Immature natural killer cell (primary cell): Measurements from ENCODE around the gene POLR3B. TPM values are rescaled to one million over a fixed set of nuclear protein-coding genes. Genes with fewer than 3 reads are reported as not detected.
"Not testable (repeated sequence)": the region's sequence is repeated elsewhere in the genome, so short reads cannot be mapped to it uniquely, and the experiment has no call there.

ENCODE experiments used
- DNase-seq, 3 donors: peaks; one replicate each; pipeline ENCODE4 v3.0.0; 2022; ENCODE audit warnings: mixed read lengths in 1 of 3
- H3K27ac Mint-ChIP-seq, 6 donors: one replicate each; pipeline ENCODE4 v1.8.0; 2020; ENCODE audit warnings: mixed read lengths in 6 of 6, mild to moderate bottlenecking in 5 of 6, inconsistent platforms in 4 of 6, moderate library complexity in 3 of 6
- H3K27me3 Mint-ChIP-seq, 3 donors: one replicate each; pipeline ENCODE4 v1.8.0; 2020 to 2021; ENCODE audit warnings: low read depth in 3 of 3, mild to moderate bottlenecking in 3 of 3, mixed read lengths in 3 of 3, moderate library complexity in 3 of 3, inconsistent platforms in 1 of 3
- H3K36me3 Mint-ChIP-seq, 3 donors: one replicate each; pipeline ENCODE4 v1.8.0; 2020; ENCODE audit warnings: mixed read lengths in 3 of 3, inconsistent platforms in 2 of 3, mild to moderate bottlenecking in 2 of 3
- H3K4me1 Mint-ChIP-seq, 2 donors: one replicate each; pipeline ENCODE4 v1.8.0; 2020; ENCODE audit warnings: inconsistent platforms in 2 of 2, mild to moderate bottlenecking in 2 of 2, mixed read lengths in 2 of 2, moderate library complexity in 1 of 2
- H3K4me3 Mint-ChIP-seq, 5 donors: one replicate each; pipeline ENCODE4 v1.8.0; 2020; ENCODE audit warnings: mild to moderate bottlenecking in 5 of 5, mixed read lengths in 5 of 5, inconsistent platforms in 3 of 5, moderate library complexity in 3 of 5
- H3K9me3 Mint-ChIP-seq, 6 donors: one replicate each; pipeline ENCODE4 v1.8.0; 2020; ENCODE audit warnings: mild to moderate bottlenecking in 6 of 6, mixed read lengths in 6 of 6, inconsistent platforms in 4 of 6, moderate library complexity in 3 of 6
- polyA plus RNA-seq, 3 donors: library from polyadenylated mRNA; unstranded; fragments of 300-500 nt; fragmentation: Illumina TruSeq; gene quantifications; one replicate each; pipeline ENCODE4 v1.2.3, GENCODE V29; 2021

POLR3B gene
- polyA plus RNA-seq, 3 donors from 2014 or later, result 4.0 to 6.4 TPM; not detected in 1

DNA sequence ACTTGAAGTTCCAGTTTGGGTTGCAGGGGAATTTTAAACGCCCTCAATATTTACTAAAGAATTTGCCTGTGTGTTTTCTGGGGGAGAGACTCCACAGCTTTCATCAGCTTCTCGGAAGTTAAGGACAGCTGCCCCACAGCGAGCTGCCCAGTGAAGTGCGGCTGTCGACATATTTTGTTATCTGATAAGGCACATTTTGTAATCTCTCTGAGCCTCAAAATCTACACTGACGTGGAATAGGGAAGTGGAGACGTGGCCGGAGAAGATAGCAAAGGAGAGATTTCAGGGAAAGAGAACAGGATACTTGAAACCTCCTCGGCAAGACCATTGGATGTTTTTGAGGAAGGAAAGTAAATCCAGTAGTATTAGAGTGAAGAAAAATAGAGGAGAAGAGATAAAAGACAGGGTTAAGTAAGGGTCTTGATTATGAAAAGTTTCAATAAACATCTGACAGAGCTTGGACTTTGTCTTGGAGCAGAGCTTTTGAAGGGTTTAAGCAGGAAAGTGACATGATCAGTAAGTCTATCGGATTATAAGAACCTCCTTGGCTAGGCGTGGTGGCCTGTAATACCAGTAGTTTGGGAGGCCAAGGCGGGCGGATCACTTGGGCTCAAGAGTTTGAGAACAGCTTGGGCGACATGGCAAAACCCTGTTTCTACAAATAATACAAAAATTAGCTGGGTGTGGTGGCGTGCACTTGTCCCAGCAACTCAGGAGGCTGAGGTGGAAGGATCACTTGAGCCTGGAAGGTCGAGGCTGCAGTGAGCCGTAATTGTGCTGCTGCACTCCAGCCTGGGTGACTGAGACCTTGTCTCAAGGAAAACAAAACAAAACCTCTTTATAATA, 1.1 kb downstream of the POLR3B start:
- Mint-ChIP-seq H3K4me1 (peaks cover 17 to 19% of the 10 kb centered on the region in 2 donors), H3K9me3 (no peaks in the 10 kb centered on the region), H3K27ac (peak overlapping the region; percentile 75 to 91 (median 88)), H3K36me3 (no peaks in the 10 kb centered on the region), H3K4me3 (peak overlapping the region; percentile 91 to 95 (median 94)), H3K27me3 (peaks cover 12 to 13% (median 12%) of the 10 kb centered on the region in 3 donors)
- DNase-seq, result no peak

DNA sequence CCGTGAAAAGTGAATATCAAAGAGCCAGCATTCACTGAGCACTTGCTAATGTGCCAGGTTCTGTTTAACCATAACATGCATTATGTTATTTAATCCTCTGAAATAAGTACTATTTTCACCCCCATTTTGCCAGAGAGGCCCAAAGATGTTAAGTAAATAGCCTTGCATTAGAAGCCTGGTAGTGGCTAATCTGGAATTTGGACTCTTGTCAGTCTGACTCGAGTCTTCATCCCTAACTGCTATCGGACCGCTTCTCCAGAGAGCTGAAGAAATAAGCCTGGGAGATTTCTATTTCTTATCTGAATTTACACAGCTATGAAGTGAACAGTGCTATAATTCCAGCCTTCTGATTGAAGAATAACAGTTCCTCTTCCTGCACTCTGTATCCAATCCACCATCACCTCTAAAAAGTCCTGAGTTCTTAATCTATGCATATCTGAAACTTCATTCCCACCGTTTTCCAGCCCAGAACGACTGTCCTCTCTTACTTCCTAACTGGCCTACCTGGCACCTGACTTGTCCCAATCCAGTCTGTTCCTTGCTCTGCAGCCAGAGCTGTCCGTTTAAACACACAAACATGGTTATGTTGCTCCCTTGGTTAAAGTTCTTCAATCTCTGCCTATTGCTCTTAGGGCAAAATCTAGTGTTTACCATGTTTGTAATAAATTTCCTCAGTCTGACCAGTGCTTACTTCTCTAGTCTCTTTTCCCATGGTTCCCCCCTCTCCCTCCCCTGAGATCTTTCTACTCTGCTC, 2.3 kb downstream of the POLR3B start:
- Mint-ChIP-seq H3K9me3 (no peaks in the 10 kb centered on the region), H3K36me3 (no peaks in the 10 kb centered on the region), H3K27me3 (peaks cover 12 to 13% (median 12%) of the 10 kb centered on the region in 3 donors), H3K4me3 (no peak overlapping the region), H3K4me1 (peaks cover 17 to 19% of the 10 kb centered on the region in 2 donors), H3K27ac (no peak overlapping the region)
- no peak for DNase-seq

DNA sequence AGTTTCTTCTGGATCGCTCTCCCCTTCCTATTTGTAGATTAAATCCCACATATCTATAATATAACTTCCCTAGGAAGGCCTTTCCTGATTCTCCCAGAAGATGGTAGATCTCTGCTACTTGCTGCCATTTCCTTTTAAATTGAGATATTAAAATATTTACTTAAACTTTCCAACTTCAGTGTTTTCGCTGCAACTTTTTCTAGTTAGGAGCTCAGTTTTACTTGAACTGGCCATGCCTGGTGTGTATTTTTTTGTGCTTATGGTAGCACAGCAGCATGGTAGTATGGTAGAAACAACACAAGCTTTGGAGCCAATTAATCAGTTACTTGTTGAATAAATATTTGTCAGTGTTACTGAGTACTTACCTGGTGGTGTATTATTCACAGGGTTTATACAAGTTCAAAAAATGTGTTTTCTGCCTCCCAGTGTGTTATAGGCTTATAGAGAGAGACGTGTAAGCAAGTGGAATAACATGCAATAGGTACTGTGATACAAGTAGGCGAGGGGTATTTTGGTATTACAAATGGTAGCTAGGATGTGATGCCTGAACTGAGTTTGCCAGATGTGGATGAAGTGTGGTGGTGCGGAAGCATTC, 2.9 kb downstream of the POLR3B start:
- H3K4me1 Mint-ChIP-seq, result peaks cover 17 to 19% of the 10 kb centered on the region in 2 donors
- no peak for DNase-seq
- H3K4me3 Mint-ChIP-seq, result no peak overlapping the region
- H3K27me3 Mint-ChIP-seq, result peaks cover 12 to 13% (median 12%) of the 10 kb centered on the region in 3 donors
- no peak overlapping the region for H3K27ac Mint-ChIP-seq
- no peaks in the 10 kb centered on the region for H3K9me3 Mint-ChIP-seq
- H3K36me3 Mint-ChIP-seq, result no peaks in the 10 kb centered on the region

DNA sequence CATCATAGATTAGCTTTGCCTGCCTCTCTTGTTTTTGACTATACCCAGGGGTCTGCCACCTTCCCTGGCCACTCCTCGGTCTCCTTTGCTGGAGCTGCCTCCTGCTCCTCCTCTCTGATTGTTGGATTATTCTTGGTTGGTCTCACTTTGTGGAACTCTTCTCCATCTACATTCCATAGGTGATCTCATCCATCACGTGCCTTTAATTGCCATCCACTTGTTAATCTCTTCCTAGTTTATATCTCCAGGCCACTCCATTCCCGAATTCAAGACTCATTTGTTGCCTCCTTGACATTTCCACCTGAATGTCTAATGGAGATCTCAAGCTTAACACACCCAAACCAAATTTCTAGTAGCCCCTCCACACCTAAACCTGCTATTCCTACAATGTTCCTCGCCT, 5.4 kb downstream of the POLR3B start:
- H3K4me1 Mint-ChIP-seq, result peaks cover 9% of the 10 kb centered on the region in 2 donors
- no peak overlapping the region for H3K27ac Mint-ChIP-seq
- H3K9me3 Mint-ChIP-seq, result no peaks in the 10 kb centered on the region
- no peak overlapping the region for H3K4me3 Mint-ChIP-seq
- no peak for DNase-seq
- H3K36me3 Mint-ChIP-seq, result peaks cover 0 to 7% (median 4%) of the 10 kb centered on the region in 3 donors
- peaks cover 6% of the 10 kb centered on the region in 3 donors for H3K27me3 Mint-ChIP-seq

DNA sequence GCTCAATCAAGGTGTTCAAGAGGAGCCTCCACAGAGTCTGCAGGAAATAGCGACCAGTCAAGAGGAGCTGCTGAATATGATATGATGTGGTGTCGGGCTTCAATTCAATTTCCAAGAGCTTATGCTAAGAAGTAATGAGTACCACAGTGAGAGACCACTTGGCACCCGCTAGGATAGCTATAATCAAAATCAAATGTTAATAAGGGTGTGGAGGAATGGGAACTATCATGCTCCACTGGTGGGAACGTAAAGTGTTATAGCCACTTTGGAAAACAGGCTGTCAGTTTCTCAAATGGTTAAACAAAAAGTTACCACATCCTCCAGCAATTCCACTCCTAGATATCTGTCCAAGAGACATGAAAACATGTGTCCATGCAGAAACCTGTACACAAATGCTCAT, 6.7 kb downstream of the POLR3B start:
- Mint-ChIP-seq H3K4me3 (no peak overlapping the region), H3K27me3 (no peaks in the 10 kb centered on the region), H3K4me1 (no peaks in the 10 kb centered on the region), H3K9me3 (no peaks in the 10 kb centered on the region), H3K36me3 (peaks cover 3 to 13% (median 4%) of the 10 kb centered on the region in 3 donors), H3K27ac (no peak overlapping the region)
- DNase-seq, result no peak

DNA sequence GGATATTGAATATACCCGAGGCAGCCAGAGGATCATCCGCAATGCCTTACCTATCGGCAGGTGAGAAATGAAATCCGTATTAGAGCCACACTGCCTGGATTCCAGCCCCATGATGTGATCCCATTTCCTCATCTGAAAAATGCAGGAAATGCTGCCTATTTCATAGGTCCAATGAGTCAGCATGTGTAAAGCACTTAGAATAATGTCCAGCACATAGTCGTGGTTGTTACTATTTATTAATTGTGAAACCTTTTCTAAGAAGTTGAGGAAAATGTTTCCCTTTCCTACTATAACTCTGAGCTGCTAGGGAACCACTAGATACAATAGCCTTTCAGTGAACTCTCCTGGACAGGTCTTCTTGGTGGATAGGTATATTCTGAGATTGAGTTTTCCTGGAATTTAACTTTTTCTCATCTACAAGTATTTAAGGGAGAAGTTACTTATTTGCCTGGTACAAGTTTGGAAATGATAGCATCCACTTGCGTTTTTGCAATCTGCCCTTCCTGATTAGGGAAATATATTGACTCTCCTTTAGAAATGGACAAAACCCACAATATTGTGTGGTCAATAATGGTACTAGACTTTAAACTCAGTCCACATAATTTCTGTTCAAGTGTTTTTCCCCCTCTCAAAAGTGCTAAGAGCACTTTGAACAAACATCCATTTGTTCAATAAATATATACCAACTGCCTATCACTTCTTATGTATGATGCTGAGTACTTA, 12.2 kb downstream of the POLR3B start:
- H3K4me1 Mint-ChIP-seq, result no peaks in the 10 kb centered on the region
- H3K36me3 Mint-ChIP-seq, result peaks cover 21 to 46% (median 28%) of the 10 kb centered on the region in 3 donors
- H3K27me3 Mint-ChIP-seq, result peaks cover 0 to 2% (median 0%) of the 10 kb centered on the region in 3 donors
- no peaks in the 10 kb centered on the region for H3K9me3 Mint-ChIP-seq
- DNase-seq, result no peak
- H3K27ac Mint-ChIP-seq, result no peak overlapping the region
- no peak overlapping the region for H3K4me3 Mint-ChIP-seq

DNA sequence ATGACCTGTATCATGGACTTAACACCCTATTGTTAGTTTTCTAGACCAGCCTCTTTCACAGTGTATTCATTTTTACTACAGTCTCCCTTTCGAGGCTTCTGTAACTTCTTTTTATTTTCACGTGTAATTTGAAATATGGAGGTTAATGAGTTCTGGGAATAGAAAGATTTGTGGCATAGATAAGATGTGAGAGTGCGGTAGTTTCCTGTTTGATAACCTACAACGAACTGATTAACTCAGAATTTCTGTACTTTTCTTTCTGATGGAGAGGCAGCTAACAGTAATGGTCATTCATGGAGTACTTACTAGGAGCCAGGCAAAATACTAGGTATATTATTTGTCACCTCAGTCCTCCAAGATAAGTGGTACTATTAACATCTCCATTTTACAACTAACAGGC, 21.2 kb downstream of the POLR3B start:
- peaks cover 0 to 8% of the 10 kb centered on the region in 2 donors for H3K4me1 Mint-ChIP-seq
- DNase-seq, result no peak
- peak overlapping the region in 1 of 6 donors; percentile 3 for H3K27ac Mint-ChIP-seq

GRCh38 chr12:106380954-106381353, 23.4 kb downstream of the POLR3B start:
- DNase-seq, result no peak
- no peaks in the 10 kb centered on the region for H3K9me3 Mint-ChIP-seq
- H3K4me1 Mint-ChIP-seq, result peaks cover 0 to 8% of the 10 kb centered on the region in 2 donors
- H3K36me3 Mint-ChIP-seq, result peaks cover 26 to 50% (median 34%) of the 10 kb centered on the region in 3 donors
- H3K27ac Mint-ChIP-seq, result no peak overlapping the region
- no peak overlapping the region for H3K4me3 Mint-ChIP-seq
- H3K27me3 Mint-ChIP-seq, result peaks cover 0 to 1% (median 0%) of the 10 kb centered on the region in 3 donors

More for the DNA sequence above, 21.2 kb downstream of the POLR3B start:
- Mint-ChIP-seq H3K27me3 (peaks cover 0 to 1% (median 0%) of the 10 kb centered on the region in 3 donors), H3K4me3 (no peak overlapping the region), H3K36me3 (peaks cover 37 to 66% (median 49%) of the 10 kb centered on the region in 3 donors), H3K9me3 (no peaks in the 10 kb centered on the region)

- H3K4me3 Mint-ChIP-seq, H3K27ac Mint-ChIP-seq, DNase-seq, H3K27me3 Mint-ChIP-seq, H3K9me3 Mint-ChIP-seq, H3K4me1 Mint-ChIP-seq: not testable (repeated sequence)
- H3K36me3 Mint-ChIP-seq, result peaks cover 20 to 42% (median 29%) of the 10 kb centered on the region in 3 donors
These were observed 24.3 kb downstream of the POLR3B start for GRCh38 chr12:106381866-106382265.

DNA sequence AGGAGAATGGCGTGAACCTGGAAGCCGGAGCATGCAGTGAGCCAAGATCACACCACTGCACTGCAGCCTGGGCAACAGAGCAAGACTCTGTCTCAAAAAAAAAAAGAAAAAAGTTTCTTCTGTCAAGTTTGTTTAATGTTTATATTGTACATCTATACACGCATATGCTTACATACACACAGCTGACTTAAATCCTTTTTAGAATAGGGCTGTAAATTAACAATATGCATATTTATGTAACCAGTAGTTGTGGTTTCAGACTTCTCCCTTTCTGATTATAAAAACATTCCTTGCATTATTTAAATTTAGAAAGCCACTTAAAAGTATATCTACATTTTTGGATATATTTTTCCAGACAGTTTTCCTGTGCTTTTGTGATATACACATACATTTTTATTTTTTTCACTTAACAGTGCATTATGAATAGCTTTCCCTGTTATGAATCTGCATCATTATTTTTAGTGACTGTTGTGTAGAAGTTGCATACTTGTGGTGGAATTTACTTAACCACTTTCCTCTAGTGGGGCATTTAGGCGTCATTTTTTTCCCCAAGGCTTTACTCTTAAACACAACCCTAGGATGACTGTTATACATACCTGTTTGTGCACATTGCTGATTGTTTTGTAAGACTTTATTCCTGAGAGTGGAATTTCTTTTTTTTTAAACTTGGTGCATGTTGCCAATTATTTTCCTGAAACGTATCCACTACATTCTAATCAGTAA, 29.4 kb downstream of the POLR3B start:
- DNase-seq, result no peak
- no peaks in the 10 kb centered on the region for H3K27me3 Mint-ChIP-seq
- H3K27ac Mint-ChIP-seq, result no peak overlapping the region
- peaks cover 10 to 25% (median 12%) of the 10 kb centered on the region in 3 donors for H3K36me3 Mint-ChIP-seq
- H3K4me1 Mint-ChIP-seq, result no peaks in the 10 kb centered on the region
- H3K4me3 Mint-ChIP-seq, result no peak overlapping the region
- H3K9me3 Mint-ChIP-seq, result no peaks in the 10 kb centered on the region

- peaks cover 4 to 24% (median 8%) of the 10 kb centered on the region in 3 donors for H3K36me3 Mint-ChIP-seq
- no peak for DNase-seq
- no peaks in the 10 kb centered on the region for H3K4me1 Mint-ChIP-seq
- H3K9me3 Mint-ChIP-seq, result no peaks in the 10 kb centered on the region
- no peak overlapping the region for H3K4me3 Mint-ChIP-seq
- H3K27ac Mint-ChIP-seq, result no peak overlapping the region
- no peaks in the 10 kb centered on the region for H3K27me3 Mint-ChIP-seq
These were observed 30.4 kb downstream of the POLR3B start for GRCh38 chr12:106387848-106388377.

GRCh38 chr12:106389151-106389550, 31.6 kb downstream of the POLR3B start:
- Mint-ChIP-seq H3K36me3 (peaks cover 7 to 31% (median 12%) of the 10 kb centered on the region in 3 donors), H3K27ac (no peak overlapping the region), H3K4me3 (no peak overlapping the region), H3K27me3 (no peaks in the 10 kb centered on the region), H3K9me3 (no peaks in the 10 kb centered on the region), H3K4me1 (no peaks in the 10 kb centered on the region)
- DNase-seq, result no peak
